SH-SY5Y (cell line): ENCODE results near the gene UQCC2.

Experiments
- GATA2 ChIP-seq: IDR thresholded peaks from 2 replicates; pipeline ENCODE4 v1.6.1; 2011; ENCODE audit warnings: mild to moderate bottlenecking, low read depth, low read length
- GATA3 ChIP-seq: IDR thresholded peaks from 2 replicates; pipeline ENCODE4 v1.6.1; 2011; ENCODE audit warnings: low read depth, mild to moderate bottlenecking, low read length, moderate library complexity

- TF ChIP-seq GATA3: no peak
- no peak for TF ChIP-seq GATA2
Observed at GRCh38 chr6:33751771-33752645, 40.5 kb upstream of the UQCC2 start.
